HPDE6-E6E7 (cell line): Measurements from ENCODE around the gene GABRE.
"Not testable (repeated sequence)": the region's sequence is repeated elsewhere in the genome, so short reads cannot be mapped to it uniquely, and the experiment has no call there.

Experiments used
- DNase-seq: peaks from one replicate; pipeline ENCODE4 v3.0.0; 2011; ENCODE audit warnings: missing footprints; ENCODE audit errors: extremely low spot score

The GABRE gene

GRCh38 chrX:151966236-151966635 lies 8.2 kb downstream of the GABRE start:
- no peak for DNase-seq

DNA sequence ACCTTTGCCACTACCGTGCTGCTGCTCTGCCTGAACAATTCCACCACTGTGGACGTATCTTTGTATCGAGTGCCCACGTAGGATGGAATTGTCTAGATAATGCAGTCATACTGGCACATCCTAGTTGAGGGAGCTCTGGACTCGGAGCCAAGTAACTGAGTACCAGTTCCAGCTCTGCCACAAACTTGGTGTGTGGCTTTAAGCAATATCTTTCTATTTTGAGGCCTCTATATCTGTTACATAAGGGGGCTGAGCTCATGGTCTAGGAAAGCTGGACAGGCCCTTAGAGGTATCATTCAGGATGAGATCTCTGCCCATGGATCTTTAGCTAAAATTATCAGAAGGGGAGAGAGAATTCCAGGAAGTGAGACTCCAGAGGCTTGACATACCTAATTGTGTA lies 12.4 kb downstream of the GABRE start:
- DNase-seq = no peak

DNA sequence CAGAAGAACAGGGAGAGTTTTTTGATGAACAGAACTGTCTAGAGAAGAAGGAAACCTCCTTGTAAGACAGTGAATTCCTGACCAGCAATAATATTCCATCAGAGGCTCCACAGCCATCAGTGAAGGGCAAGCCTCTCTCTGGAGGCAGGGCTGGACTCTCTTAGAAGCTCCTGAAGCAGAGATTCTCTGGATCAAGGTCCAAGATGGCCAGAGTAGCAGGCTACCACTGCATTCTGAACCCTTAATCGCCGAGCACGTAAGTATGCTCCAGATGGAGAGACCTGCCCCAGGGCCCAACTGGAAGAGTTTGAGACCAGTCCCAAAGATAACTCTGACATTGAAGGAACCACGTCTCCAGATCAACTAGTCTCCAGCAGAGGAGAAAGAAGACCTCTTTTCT lies 16.4 kb downstream of the GABRE start:
- no peak for DNase-seq

GRCh38 chrX:151954730-151955129 lies 19.7 kb downstream of the GABRE start:
- no peak for DNase-seq

DNA sequence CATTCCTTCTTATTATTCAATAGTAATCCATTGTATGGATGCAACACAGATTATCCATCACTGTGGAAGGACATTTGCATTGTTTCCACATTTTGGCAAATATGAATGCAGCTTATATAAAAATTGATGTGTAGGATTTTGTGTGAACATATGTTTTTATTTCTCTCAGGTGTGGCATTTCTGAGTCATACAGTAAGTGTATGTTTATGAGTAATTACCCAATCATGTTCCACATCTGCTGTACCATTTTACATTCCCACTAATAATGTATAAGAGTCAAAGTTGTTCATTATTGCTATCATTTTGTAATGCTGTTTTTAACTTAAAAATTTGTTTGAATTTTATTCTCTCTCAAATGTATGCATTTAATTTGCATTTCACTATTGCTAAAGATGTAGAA lies 36.3 kb downstream of the GABRE start:
- no peak for DNase-seq

- no peak for DNase-seq
Measured at GRCh38 chrX:151935358-151935757, 39.1 kb downstream of the GABRE start.

- DNase-seq = no peak
Measured at GRCh38 chrX:151929126-151929525, 45.4 kb downstream of the GABRE start.

DNA sequence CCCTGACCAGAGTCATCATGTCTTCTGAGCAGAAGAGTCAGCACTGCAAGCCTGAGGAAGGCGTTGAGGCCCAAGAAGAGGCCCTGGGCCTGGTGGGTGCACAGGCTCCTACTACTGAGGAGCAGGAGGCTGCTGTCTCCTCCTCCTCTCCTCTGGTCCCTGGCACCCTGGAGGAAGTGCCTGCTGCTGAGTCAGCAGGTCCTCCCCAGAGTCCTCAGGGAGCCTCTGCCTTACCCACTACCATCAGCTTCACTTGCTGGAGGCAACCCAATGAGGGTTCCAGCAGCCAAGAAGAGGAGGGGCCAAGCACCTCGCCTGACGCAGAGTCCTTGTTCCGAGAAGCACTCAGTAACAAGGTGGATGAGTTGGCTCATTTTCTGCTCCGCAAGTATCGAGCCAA lies 50.8 kb downstream of the GABRE start:
- no peak for DNase-seq

- DNase-seq = no peak
Measured at GRCh38 chrX:151922692-151923091, 51.8 kb downstream of the GABRE start.

GRCh38 chrX:151921866-151922265 lies 52.6 kb downstream of the GABRE start:
- no peak for DNase-seq

DNA sequence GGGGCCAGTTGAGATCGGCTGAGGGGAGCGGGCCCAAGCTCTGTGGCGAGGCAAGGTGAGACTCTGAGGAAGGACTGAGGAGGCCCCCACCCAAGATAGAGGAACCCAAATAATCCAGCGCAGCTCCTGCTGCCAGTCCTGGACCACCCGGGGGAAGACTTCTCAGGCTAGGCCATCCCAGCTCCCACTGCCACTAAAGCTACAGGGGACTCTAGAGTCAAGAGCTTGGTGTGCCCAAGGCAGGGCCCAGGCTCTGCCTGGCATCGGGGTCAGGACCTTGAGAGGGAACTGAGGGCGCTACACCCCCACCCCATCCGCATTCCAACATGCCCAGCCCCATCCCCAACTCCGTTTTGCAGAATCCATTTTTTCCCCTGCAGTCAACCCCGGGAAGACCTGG lies 53.2 kb downstream of the GABRE start:
- no peak for DNase-seq

DNA sequence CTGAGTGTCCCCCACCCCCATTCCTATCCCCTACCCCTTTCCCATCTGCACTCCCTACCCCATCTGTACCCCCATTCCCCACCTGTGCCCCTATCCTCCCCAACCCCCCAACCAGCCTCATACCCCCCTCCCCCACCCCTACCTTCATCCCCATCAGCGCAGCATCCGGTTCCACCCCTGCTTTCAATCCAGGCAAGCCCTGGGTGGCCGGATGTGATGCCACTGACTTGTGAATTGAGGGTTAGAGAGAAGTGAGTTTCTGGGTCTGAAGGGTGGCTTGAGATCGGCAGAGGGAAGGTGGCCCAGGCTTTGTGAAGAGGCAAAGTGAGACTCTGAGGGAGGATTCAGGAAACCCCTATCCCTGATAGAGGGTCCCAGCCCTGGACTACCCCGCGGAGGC lies 53.9 kb downstream of the GABRE start:
- DNase-seq = no peak

DNA sequence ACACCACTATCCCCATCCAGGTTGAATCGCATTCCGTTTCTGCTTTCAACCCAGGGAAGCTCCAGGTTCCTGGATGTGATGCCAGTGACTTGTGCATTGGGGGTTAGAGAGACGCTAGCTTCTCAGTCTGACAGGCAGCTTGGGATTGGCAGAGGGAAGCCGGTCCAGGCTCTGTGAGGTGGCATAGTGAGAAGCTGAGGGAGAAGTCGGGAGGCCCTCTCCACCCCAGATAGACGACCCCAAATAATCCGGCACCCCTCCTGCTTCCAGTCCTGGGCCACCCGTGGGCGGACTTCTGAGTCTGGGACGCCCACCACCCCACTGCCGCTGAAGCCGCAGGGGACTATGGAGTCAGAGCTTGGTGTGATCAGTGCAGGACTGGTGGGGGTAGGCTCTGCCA lies 54.4 kb downstream of the GABRE start:
- no peak for DNase-seq

DNA sequence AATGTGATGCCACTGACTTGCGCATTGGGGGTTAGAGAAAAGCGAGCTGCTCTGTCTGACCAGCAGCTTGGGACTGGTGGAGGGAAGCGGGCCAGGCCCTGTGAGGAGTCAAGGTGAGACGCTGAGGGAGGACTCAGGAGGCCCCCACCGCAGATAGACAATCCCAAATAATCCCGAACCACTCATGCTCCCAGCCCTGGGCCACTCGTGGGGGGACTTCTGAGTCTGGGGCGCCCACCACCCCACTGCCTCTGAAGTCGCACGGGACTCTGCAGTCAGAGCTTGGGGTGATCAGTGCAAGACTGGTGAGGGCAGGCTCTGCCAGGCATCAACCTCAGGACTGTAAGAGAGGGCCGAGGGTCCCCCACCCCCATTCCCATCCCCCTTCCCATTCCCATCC lies 54.9 kb downstream of the GABRE start:
- DNase-seq = no peak

DNA sequence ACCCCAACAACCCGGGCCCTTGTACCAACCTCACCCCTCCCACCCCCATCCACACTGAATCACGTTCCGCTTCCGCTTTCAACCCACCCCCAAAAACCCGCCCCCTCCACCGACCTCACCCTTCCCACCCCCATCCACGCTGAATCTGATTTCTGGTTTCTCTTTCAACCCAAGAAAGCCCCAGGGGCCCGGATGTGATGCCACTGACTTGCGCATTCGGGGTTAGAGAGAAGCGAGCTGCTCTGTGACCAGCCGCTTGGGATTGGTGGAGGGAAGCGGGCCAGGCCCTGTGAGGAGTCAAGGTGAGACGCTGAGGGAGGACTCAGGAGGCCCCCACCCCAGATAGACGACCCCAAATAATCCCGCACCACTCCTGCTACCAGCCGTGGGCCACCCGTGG lies 55.7 kb downstream of the GABRE start:
- DNase-seq = not testable (repeated sequence)

- DNase-seq = no peak
Measured at GRCh38 chrX:151912780-151913179, 61.7 kb downstream of the GABRE start, which contains the start of gene MAGEA4. MAGEA4 (plus strand) TSS chrX:151912889; CDS start chrX:151923665, 10,776 bp downstream.

DNA sequence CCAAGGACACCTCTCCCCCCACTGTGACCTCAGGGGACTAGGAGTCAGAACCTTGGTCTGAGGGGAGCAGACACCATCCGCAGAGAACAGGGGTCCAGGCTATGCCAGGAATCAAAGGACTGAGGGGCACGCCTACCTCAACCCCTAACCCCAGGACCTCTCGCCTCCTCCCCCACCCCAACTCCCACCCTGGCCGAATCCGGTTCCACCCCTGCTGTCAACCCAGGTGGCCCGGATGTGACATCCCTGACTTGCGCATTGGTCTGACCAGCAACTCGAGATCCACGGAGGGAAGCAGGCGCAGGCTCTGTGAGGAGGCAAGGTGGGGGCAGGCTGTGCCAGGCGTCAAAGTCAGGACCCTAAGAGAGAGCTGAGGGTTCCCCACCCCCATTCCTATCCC lies 62.3 kb downstream of the GABRE start:
- no peak for DNase-seq

GRCh38 chrX:151904989-151905388 lies 69.5 kb downstream of the GABRE start:
- no peak for DNase-seq
